Measurements from ENCODE around the gene RPS16.

The RPS16 gene

GRCh38 chr19:39412100-39412866 lies 23.5 kb downstream of the RPS16 start, which contains the start of gene PLEKHG2:
Gene PLEKHG2 (plus strand): TSS chr19:39412669. CDS start chr19:39414087, 1,418 bp downstream.
- Histone ChIP-seq H3K4me3 (peak within 1 kb of the TSS; percentile 97), H3K27ac (peak within 1 kb of the TSS; percentile 99 to 100)
- TF ChIP-seq, protein P1, sequence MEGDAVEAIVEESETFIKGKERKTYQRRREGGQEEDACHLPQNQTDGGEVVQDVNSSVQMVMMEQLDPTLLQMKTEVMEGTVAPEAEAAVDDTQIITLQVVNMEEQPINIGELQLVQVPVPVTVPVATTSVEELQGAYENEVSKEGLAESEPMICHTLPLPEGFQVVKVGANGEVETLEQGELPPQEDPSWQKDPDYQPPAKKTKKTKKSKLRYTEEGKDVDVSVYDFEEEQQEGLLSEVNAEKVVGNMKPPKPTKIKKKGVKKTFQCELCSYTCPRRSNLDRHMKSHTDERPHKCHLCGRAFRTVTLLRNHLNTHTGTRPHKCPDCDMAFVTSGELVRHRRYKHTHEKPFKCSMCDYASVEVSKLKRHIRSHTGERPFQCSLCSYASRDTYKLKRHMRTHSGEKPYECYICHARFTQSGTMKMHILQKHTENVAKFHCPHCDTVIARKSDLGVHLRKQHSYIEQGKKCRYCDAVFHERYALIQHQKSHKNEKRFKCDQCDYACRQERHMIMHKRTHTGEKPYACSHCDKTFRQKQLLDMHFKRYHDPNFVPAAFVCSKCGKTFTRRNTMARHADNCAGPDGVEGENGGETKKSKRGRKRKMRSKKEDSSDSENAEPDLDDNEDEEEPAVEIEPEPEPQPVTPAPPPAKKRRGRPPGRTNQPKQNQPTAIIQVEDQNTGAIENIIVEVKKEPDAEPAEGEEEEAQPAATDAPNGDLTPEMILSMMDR (IDR thresholded peaks at IDR 0.05): peak; percentile 89
- peak; percentile 99 for DNase-seq (ENCODE audit: low spot score)

DNA sequence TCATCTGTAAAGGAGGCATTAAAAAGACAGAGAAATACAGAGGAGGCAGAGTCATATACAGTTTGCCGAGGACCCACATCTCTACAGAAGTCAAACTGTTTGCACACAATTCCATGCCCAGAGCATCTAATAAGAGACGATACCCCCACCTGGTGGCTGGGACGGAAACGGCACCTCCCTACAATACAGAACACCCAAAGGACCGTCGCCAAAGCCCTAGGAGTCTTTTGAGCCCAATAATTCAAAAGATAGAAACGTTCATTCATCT lies 24.0 kb downstream of the RPS16 start:
- TF ChIP-seq, protein P1 (IDR thresholded peaks at IDR 0.05): peak; percentile 84
- DNase-seq (ENCODE audit: low spot score): peak; percentile 95
- peak overlapping the region; percentile 97 for H3K4me3 ChIP-seq
- H3K27ac ChIP-seq: peak overlapping the region; percentile 99 to 100

- TF ChIP-seq, protein P1 (IDR thresholded peaks at IDR 0.05): no peak
- H3K27ac ChIP-seq: peak overlapping the region; percentile 99 to 100
- peak overlapping the region; percentile 97 for H3K4me3 ChIP-seq
- DNase-seq (ENCODE audit: low spot score): peak; percentile 92
Observed at GRCh38 chr19:39411081-39411831, 24.5 kb downstream of the RPS16 start.

- peak overlapping the region; percentile 97 for H3K4me3 ChIP-seq
- H3K27ac ChIP-seq: peak overlapping the region; percentile 99 to 100
- TF ChIP-seq, protein P1 (IDR thresholded peaks at IDR 0.05): no peak
- no peak for DNase-seq (ENCODE audit: low spot score)
Observed at GRCh38 chr19:39410831-39411080, 25.0 kb downstream of the RPS16 start.

DNA sequence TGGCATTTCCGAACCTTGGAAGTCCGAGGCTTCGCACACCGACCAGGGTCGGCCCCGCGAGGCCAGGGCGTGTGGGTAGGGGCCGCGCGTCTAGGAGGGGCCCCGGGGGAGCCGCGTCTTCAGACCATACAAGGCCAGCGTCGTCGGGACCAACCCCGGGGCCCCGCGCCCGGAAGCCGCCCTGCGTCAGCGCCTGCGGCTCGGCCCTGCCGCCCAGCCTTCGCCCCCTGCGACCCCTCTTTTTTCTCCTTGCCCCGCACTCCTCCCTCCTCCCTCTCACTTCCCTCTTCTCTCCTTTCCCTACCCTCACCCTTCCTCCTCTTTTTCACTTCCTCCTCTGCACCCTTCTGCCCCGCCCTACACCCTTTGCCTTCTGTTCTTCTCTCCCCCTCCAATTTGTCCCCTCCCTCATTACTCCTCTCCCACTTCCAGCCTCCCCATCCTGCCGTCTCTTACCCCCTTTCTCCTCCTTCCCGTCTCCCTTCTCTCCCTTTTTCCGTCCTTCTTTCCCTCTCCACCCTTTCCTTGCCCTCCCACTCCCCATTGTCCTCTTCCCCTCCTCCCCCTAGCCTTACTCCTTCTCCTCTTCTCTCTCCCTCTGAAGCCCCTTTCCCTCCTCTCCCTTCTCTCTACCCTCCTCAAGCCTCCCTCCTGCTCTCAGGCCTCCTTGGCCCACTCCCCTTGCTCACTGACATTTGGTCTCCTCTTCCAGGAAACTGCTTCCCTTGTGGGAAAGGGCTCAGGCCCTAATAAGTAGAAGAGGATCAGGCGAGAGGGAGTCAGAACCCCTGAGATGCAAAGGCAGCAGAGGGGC lies 25.5 kb downstream of the RPS16 start:
- DNase-seq (ENCODE audit: low spot score): peak; percentile 94
- TF ChIP-seq, protein P1 (IDR thresholded peaks at IDR 0.05): no peak
- H3K27ac ChIP-seq: peak overlapping the region; percentile 99 to 100
- H3K4me3 ChIP-seq: peak overlapping the region; percentile 97

DNA sequence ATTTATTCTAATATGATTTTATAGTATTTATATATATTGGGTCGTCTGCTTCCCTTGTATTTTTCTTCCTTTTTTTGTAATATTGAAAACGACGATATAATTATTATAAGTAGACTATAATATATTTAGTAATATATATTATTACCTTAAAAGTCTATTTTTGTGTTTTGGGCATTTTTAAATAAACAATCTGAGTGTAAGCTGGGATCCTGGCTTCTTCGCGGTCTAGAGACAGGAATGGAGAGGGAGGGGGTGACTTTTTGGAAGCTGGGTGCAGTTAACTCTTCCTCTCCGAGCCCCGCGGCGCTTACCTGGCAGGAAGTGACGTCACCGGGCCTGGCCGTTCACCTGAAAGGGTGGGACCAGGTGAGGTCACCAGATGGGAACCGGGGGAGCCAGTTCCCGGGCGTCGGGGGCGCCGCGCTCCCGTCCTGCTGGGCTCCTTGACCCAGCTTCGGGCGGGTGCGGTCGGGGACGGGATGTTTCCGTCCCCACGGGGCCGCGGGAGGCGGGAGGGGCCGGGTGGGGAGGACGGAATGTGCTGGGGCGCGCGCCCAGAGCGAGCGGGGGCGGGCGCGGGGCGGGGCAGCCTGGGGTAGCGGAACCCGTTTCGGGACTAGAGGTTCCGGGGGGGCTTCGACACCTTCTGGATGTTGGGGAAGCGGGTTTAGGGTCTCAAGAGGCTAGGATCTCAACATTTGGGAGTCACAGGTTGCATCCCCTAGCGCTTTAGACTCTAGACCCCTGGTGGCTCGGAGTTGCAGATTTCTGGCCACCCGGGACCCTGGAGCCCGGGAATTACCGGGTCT lies 26.3 kb downstream of the RPS16 start:
- H3K27ac ChIP-seq: peak overlapping the region; percentile 99 to 100
- peak; percentile 96 for DNase-seq (ENCODE audit: low spot score)
- TF ChIP-seq, protein P1 (IDR thresholded peaks at IDR 0.05): no peak
- H3K4me3 ChIP-seq: peak overlapping the region; percentile 97
